Mesangial cell (primary cell): ENCODE measurements around the gene ABT1. TPM values are rescaled to one million over a fixed set of nuclear protein-coding genes. Genes with fewer than 3 reads are reported as not detected.

ENCODE experiments used
- total RNA-seq: library from RNA; depleted of rRNA; stranded (reverse); fragments of >200 nt; gene quantifications from 2 replicates; pipeline ENCODE4 v1.2.3, GENCODE V29; 2015

The ABT1 gene
- 15.0 and 18.7 TPM in 2 replicates for total RNA-seq

DNA sequence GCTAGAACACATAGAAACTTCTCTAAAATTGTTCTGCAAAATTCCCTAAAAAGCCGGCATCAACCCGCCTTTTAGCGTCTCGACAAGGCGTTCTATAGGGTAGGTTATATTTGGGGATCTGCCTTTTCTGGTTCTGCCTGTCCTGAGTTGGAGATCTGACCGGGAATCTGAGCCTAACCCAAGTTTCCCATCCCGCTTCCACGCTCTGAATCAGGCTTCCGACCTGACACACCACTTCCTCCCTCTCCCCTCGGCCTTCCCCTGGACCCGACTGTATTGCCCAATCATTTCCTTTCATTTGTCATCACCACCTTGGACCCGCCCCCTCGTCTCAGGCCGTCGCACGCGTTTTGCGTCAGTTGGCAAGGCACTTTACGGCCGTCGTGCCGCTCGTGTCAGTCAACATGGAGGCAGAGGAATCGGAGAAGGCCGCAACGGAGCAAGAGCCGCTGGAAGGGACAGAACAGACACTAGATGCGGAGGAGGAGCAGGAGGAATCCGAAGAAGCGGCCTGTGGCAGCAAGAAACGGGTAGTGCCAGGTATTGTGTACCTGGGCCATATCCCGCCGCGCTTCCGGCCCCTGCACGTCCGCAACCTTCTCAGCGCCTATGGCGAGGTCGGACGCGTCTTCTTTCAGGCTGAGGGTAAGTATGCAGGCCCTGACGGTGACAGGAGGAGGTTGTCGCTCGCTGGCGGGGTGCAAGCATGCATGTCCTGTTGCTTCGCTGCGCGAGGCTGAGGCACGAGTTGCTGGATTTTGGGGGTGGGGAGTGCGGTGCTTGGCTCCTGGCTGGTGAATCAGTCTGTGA, at the start of gene ABT1:
TSS of gene ABT1 (plus strand) at position 375 of the 810 bp plus-strand sequence. CDS start at position 405, 30 bp downstream.

Other genes with a start within 250 kb of the ABT1 start
- gene BTN3A2, start 231.8 kb upstream of the ABT1 start, total RNA-seq: 7.7 and 16.5 TPM in 2 replicates
- 7.1 and 8.3 TPM in 2 replicates for gene BTN2A2, start 213.8 kb upstream of the ABT1 start, total RNA-seq
- gene BTN3A1, start 194.7 kb upstream of the ABT1 start, total RNA-seq: 7.7 and 15.7 TPM in 2 replicates
- gene BTN3A3, start 156.4 kb upstream of the ABT1 start, total RNA-seq: 3.6 and 4.9 TPM in 2 replicates
- gene BTN2A1, start 139.0 kb upstream of the ABT1 start, total RNA-seq: 6.0 and 7.4 TPM in 2 replicates
- gene BTN1A1, start 96.7 kb upstream of the ABT1 start, total RNA-seq: 0.16 TPM in 1 of 2 replicates, not detected in the other
- 58.2 and 68.9 TPM in 2 replicates for gene HMGN4, start 58.6 kb upstream of the ABT1 start, total RNA-seq
- gene ZNF322, start 62.8 kb downstream of the ABT1 start, total RNA-seq: 4.7 and 10.4 TPM in 2 replicates